ENCODE measurements around the gene SLC7A4.
A peak's percentile ranks its signal among the peaks of the same experiment; 100 is the strongest.
"Not testable (repeated sequence)": the region's sequence is repeated elsewhere in the genome, so short reads cannot be mapped to it uniquely, and the experiment has no call there.

The SLC7A4 gene

DNA sequence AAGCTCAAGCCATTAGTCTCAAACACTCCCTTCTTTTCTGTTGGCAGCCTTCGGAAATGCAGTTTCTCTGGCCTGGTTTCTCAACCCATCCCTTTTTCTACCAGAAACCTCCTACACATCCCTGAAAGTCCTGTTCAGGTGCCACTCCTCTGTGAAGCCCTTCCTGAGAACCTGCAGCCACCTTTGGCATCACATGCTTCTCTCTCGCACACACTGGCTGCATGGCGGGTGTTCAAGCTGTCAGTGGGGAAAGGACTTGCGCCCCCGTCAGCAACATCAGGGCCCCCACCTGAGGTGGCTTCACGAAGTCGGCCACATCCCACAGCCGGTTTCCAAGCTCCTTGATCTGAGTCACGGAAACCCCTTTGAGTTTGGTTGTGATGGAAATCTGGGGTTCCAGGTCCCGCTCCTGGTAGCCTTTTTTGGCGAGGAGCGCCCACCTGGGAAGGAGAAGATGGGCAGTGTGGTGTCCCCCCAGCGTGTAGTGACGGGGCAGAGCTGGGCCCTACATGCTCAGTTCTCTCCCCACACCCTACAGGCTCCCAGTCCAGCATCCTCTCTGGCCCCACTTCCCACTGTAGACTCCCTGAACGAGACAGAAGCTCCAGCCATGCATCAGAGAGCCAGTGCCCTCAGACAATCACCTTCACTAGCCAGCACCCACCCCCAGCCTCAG lies 11.6 kb upstream of the SLC7A4 start:
- in situ Hi-C loops (cut with HindIII; ENCODE audit: low sequenced_read_pairs), result no loop called here
- no peak for DNase-seq (ENCODE audit: low read depth, low spot score)
- TF ChIP-seq, protein P1, sequence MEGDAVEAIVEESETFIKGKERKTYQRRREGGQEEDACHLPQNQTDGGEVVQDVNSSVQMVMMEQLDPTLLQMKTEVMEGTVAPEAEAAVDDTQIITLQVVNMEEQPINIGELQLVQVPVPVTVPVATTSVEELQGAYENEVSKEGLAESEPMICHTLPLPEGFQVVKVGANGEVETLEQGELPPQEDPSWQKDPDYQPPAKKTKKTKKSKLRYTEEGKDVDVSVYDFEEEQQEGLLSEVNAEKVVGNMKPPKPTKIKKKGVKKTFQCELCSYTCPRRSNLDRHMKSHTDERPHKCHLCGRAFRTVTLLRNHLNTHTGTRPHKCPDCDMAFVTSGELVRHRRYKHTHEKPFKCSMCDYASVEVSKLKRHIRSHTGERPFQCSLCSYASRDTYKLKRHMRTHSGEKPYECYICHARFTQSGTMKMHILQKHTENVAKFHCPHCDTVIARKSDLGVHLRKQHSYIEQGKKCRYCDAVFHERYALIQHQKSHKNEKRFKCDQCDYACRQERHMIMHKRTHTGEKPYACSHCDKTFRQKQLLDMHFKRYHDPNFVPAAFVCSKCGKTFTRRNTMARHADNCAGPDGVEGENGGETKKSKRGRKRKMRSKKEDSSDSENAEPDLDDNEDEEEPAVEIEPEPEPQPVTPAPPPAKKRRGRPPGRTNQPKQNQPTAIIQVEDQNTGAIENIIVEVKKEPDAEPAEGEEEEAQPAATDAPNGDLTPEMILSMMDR (IDR thresholded peaks at IDR 0.05; ENCODE audit: low read depth, low read length), result no peak
- no peak overlapping the region for H3K4me3 ChIP-seq (ENCODE audit: low read depth, low read length)

DNA sequence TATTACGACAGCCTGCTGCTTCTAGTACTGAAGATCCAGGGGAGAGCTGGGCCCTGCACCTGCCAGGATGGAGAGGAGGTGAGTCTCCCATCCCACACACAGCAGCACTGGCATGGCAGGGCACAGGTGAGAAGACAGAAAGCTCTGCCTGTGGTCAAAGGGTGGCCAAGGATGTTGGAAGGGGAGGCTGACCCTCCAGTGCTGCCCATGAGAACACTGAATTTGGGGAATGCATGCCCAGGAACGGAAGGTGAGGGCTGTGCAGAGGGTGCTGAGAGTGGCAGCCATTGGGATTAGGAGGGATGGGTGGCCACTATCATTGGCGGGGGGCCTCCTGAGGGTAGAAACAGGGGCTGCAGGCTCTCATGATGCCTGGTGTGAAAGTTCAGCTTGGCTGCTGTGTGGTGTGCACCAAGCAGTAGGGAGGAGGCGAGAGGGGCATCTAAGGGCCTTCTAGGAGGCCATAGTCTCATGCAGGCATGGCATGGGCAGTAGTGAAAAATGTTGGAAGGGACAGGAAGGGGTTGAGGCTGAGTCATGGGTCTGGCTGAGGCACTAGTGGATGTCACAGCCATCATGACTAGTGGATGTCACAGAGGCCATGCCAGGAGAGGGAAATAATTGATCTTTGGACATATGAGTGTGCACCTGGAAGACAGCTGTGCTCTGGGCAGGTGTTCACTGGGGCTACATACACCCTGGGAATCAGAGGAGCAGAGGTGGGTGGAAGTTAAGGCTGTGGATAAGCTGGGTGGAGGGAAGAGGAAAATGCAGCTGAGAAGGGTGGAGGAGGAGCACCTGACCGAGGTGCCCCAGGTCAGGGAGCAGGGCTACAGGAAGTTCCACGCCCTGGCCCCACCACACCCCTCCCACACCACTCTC lies 10.9 kb upstream of the SLC7A4 start:
- TF ChIP-seq, protein P1 (IDR thresholded peaks at IDR 0.05; ENCODE audit: low read depth, low read length), result no peak
- H3K4me3 ChIP-seq (ENCODE audit: low read depth, low read length), result no peak overlapping the region
- in situ Hi-C loops (cut with HindIII; ENCODE audit: low sequenced_read_pairs), result no loop called here
- no peak for DNase-seq (ENCODE audit: low read depth, low spot score)

DNA sequence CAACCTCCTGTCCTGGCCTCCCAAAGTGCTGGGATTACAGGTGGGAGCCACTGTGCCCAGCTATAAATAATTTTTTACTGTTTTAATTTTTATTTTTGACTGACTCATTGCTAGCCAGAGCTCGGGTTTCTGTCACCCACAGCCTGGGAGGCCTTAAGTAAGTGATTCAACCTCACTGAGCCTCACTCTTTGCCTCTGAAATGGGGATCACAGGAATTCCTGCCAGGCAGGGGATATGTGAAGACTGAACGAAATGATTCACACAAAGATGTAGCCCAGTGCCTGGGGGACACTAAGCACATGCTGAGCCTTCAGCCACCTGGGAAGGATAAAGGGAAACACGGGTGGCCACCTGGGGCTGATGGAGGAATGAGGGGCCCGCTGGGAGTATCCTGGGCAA lies 9.6 kb upstream of the SLC7A4 start:
- no peak overlapping the region for H3K4me3 ChIP-seq (ENCODE audit: low read depth, low read length)
- in situ Hi-C loops (cut with HindIII; ENCODE audit: low sequenced_read_pairs), result no loop called here
- TF ChIP-seq, protein P1 (IDR thresholded peaks at IDR 0.05; ENCODE audit: low read depth, low read length), result no peak
- peak; percentile 65 for DNase-seq (ENCODE audit: low read depth, low spot score)

DNA sequence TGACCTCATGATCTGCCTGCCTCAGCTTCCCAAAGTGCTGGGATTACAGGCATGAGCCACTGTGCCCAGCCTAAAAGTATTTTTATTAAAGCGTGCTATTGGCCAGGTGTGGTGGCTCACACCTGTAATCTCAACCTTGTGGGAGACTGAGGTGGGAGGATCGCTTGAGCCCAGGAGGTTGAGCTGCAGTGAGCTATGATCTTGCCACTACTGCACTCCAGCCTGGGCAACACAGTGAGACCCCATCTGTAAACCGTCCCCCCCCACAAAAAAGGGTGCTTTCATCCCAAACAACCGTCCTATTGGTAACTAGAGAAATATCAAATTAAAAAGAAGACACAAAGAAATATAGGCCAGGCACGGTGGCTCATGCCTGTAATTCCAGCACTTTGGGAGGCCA lies 6.8 kb upstream of the SLC7A4 start:
- H3K4me3 ChIP-seq (ENCODE audit: low read depth, low read length); in situ Hi-C loops (cut with HindIII; ENCODE audit: low sequenced_read_pairs); DNase-seq (ENCODE audit: low read depth, low spot score): not testable (repeated sequence)

DNA sequence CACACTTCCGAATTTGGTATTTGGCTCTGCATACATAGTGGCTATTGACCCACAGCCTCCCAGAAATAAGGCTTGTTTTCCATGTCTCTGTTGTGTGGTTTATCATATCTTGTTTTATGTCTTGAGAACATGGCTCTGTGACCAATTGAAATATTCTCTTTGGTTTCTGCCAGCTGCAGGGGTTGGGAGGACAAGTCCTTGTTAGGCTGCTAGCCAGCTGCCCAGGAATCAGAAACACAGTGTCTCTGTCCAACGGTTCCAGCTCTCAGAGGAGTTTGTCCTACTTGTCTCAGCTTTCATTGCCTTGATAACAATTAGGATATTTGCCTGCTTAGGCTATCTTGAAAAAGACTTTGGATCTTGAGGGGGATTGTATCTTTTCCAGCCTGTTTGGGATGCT lies 6.0 kb upstream of the SLC7A4 start:
- H3K4me3 ChIP-seq (ENCODE audit: low read depth, low read length), result no peak overlapping the region
- in situ Hi-C loops (cut with HindIII; ENCODE audit: low sequenced_read_pairs), result no loop called here
- peak; percentile 23 for DNase-seq (ENCODE audit: low read depth, low spot score)
- TF ChIP-seq, protein P1 (IDR thresholded peaks at IDR 0.05; ENCODE audit: low read depth, low read length), result no peak

DNA sequence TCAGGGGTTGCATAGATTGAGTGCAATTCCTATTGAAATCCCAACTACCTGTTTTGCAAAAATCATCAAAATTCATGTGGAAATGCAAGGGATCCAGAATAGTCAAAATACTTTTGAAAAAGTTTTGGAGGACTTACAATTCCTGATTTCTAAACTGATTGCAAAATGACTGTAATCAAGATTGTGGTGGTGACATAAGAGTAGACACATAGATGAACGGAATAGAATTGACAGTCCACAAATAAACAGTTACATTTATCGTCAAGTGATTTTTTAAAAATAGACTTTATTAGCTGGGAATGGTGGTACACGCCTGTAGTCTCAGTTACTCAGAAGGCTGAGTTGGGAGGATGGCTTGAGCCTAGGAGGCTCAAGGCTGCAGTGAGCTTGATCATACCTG lies 2.6 kb upstream of the SLC7A4 start:
- H3K4me3 ChIP-seq (ENCODE audit: low read depth, low read length), result no peak overlapping the region
- in situ Hi-C loops (cut with HindIII; ENCODE audit: low sequenced_read_pairs), result no loop called here
- no peak for DNase-seq (ENCODE audit: low read depth, low spot score)
- TF ChIP-seq, protein P1 (IDR thresholded peaks at IDR 0.05; ENCODE audit: low read depth, low read length), result no peak

DNA sequence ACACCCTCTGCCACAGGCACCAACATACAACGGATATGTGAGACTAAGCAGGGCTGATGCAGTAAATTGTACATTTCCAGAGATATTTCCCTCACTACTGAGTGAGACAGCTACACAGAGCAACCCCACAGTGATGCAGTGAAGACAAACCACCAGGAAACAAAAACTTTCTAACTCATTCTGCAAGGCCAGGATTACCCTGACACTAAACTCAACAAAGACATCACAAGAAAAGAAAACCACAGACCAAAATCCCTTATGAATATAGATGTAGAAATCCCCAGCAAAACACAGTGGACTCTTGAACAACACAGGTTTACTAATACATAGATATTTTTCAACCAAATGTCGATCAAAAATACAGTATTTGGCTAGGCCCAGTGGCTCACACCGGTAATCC lies 1.5 kb upstream of the SLC7A4 start:
- DNase-seq (ENCODE audit: low read depth, low spot score), result no peak
- TF ChIP-seq, protein P1 (IDR thresholded peaks at IDR 0.05; ENCODE audit: low read depth, low read length), result no peak
- in situ Hi-C loops (cut with HindIII; ENCODE audit: low sequenced_read_pairs), result no loop called here
- no peak overlapping the region for H3K4me3 ChIP-seq (ENCODE audit: low read depth, low read length)

Measured in astrocyte of the spinal cord (primary cell).